GM06990 (cell line): Measurements from ENCODE around the gene PDX1.

ENCODE experiments used
- DNase-seq: peaks from one replicate; pipeline ENCODE4 v3.0.0-alpha.2; 2011; ENCODE audit not compliant: insufficient read length; ENCODE audit errors: extremely low read depth
- H3K27me3 ChIP-seq: replicated peaks from 2 replicates; pipeline ENCODE4 v1.6.0; 2011; ENCODE audit warnings: low read length; ENCODE audit not compliant: control insufficient read depth, insufficient read depth
- H3K36me3 ChIP-seq: 2 replicates; pipeline ENCODE4 v1.5.1; 2011; ENCODE audit warnings: low read length; ENCODE audit not compliant: control insufficient read depth, insufficient read depth
- H3K4me3 ChIP-seq: replicated peaks from 2 replicates; pipeline ENCODE4 v1.5.1; 2011; ENCODE audit warnings: low read depth, mild to moderate bottlenecking, control low read depth, low read length
- CTCF ChIP-seq: IDR thresholded peaks from 2 replicates; pipeline ENCODE4 v1.5.1; 2011; ENCODE audit warnings: low read length, control low read depth, mild to moderate bottlenecking, inconsistent platforms; ENCODE audit not compliant: insufficient read depth, poor library complexity, severe bottlenecking

The PDX1 gene

GRCh38 chr13:27905650-27906049 lies 14.2 kb upstream of the PDX1 start:
- no peaks in the 10 kb centered on the region; the same call in 1 of the 2 replicates for H3K27me3 ChIP-seq
- H3K36me3 ChIP-seq: no peaks in the 10 kb centered on the region
- H3K4me3 ChIP-seq: no peak overlapping the region
- no peak for TF ChIP-seq CTCF
- no peak for DNase-seq

- DNase-seq: no peak
- Histone ChIP-seq H3K27me3 (no peaks in the 10 kb centered on the region; the same call in 1 of the 2 replicates), H3K36me3 (no peaks in the 10 kb centered on the region), H3K4me3 (no peak overlapping the region)
- TF ChIP-seq CTCF: no peak
These were observed 12.5 kb upstream of the PDX1 start for GRCh38 chr13:27907121-27907787.

GRCh38 chr13:27909378-27909777 lies 10.4 kb upstream of the PDX1 start:
- TF ChIP-seq CTCF: no peak
- H3K36me3 ChIP-seq: no peaks in the 10 kb centered on the region
- no peak for DNase-seq
- H3K4me3 ChIP-seq: no peak overlapping the region
- no peaks in the 10 kb centered on the region for H3K27me3 ChIP-seq

GRCh38 chr13:27911521-27911920 lies 8.3 kb upstream of the PDX1 start:
- TF ChIP-seq CTCF: no peak
- Histone ChIP-seq H3K27me3 (no peaks in the 10 kb centered on the region), H3K4me3 (no peak overlapping the region), H3K36me3 (no peaks in the 10 kb centered on the region)
- no peak for DNase-seq

GRCh38 chr13:27913160-27913559 lies 6.6 kb upstream of the PDX1 start:
- no peaks in the 10 kb centered on the region for H3K36me3 ChIP-seq
- DNase-seq: no peak
- TF ChIP-seq CTCF: no peak
- no peaks in the 10 kb centered on the region for H3K27me3 ChIP-seq
- H3K4me3 ChIP-seq: no peak overlapping the region
